Large intestine (tissue), 12 donors: ENCODE results near the gene PPP4R3C. TPM values are rescaled to one million over a fixed set of nuclear protein-coding genes. Genes with fewer than 3 reads are reported as not detected.
"Not testable (repeated sequence)": the region's sequence is repeated elsewhere in the genome, so short reads cannot be mapped to it uniquely, and the experiment has no call there.

Source experiments
- DNase-seq, 2 donors: peaks; one replicate each; pipeline versions ENCODE4 v3.0.0 to v3.0.0-alpha.2; 2013
- H3K27ac ChIP-seq: one replicate; pipeline ENCODE4 v1.5.1; 2013; ENCODE audit warnings: low read length
- H3K27me3 ChIP-seq: 2 replicates; pipeline ENCODE4 v1.6.1; 2013; ENCODE audit warnings: low read length; ENCODE audit not compliant: control insufficient read depth, insufficient read depth
- H3K36me3 ChIP-seq: 2 replicates; pipeline ENCODE4 v1.6.1; 2013; ENCODE audit warnings: low read length; ENCODE audit not compliant: control insufficient read depth, insufficient read depth
- H3K4me1 ChIP-seq: one replicate; pipeline ENCODE4 v1.6.1; 2013; ENCODE audit warnings: low read length; ENCODE audit not compliant: control insufficient read depth, insufficient read depth
- H3K4me3 ChIP-seq: one replicate; pipeline ENCODE4 v1.5.1; 2013; ENCODE audit warnings: low read length
- H3K9me3 ChIP-seq: one replicate; pipeline ENCODE4 v1.6.1; 2013; ENCODE audit warnings: mild to moderate bottlenecking, low read depth, low read length, moderate library complexity; ENCODE audit not compliant: control insufficient read depth
- WGBS: methylation state at CpG from one replicate; pipeline ENCODE4 v1.1.5; 2013; ENCODE audit warnings: low lambda C conversion rate; ENCODE audit not compliant: insufficient coverage; 5-methylcytosine and 5-hydroxymethylcytosine counted together
- long read RNA-seq, 11 donors: transcript quantifications; one replicate each; lab custom pipeline, GENCODE V29; 2026
- polyA plus RNA-seq: library from polyadenylated mRNA; unstranded; fragments of 120-200 nt; gene quantifications from one replicate; pipeline ENCODE4 v1.2.1, GENCODE V29; 2013

Gene PPP4R3C
- polyA plus RNA-seq, result not detected
- long read RNA-seq, donor 1, result 0 reads
- long read RNA-seq, donor 2, result 0 reads
- long read RNA-seq, donor 3, result 0 reads
- long read RNA-seq, donor 4, result 0 reads
- long read RNA-seq, donor 5, result 0 reads
- long read RNA-seq, donor 6, partial matches to known transcripts, result 0 of 1 reads
- long read RNA-seq, donor 6, other reads (novel, unspliced or antisense), result 0 of 1 reads
- long read RNA-seq, donor 7, result 0 reads
- long read RNA-seq, donor 8, result 0 reads
- long read RNA-seq, donor 9, result 0 reads
- long read RNA-seq, donor 10, result 0 reads
- long read RNA-seq, donor 11, result 0 reads

- DNase-seq, result no peak
- H3K27me3 ChIP-seq, result no peaks in the 10 kb centered on the region
- no peaks in the 10 kb centered on the region for H3K36me3 ChIP-seq
- no peak within 1 kb of the TSS for H3K4me3 ChIP-seq
- no peaks in the 10 kb centered on the region for H3K4me1 ChIP-seq
- WGBS, result no CpG with 5 or more reads among the region's 14 CpGs
- no peak within 1 kb of the TSS for H3K27ac ChIP-seq
- peaks cover 6% of the 10 kb centered on the region for H3K9me3 ChIP-seq
Measured at GRCh38 chrX:27463187-27463586, at the start of gene PPP4R3C. Gene PPP4R3C (minus strand): TSS chrX:27463341. CDS start chrX:27463296, 45 bp downstream.

- H3K9me3 ChIP-seq, result no peaks in the 10 kb centered on the region
- no peak overlapping the region for H3K27ac ChIP-seq
- DNase-seq, result no peak
- H3K4me1 ChIP-seq, result no peaks in the 10 kb centered on the region
- 90% methylated on average over 2 of the region's 4 CpGs for WGBS
- no peak overlapping the region for H3K4me3 ChIP-seq
- no peaks in the 10 kb centered on the region for H3K27me3 ChIP-seq
- no peaks in the 10 kb centered on the region for H3K36me3 ChIP-seq
Measured at GRCh38 chrX:27491397-27491796, 28.3 kb upstream of the PPP4R3C start.

GRCh38 chrX:27466051-27466450 lies 2.9 kb upstream of the PPP4R3C start:
- WGBS, result no CpG with 5 or more reads among the region's 1 CpG
- no peaks in the 10 kb centered on the region for H3K4me1 ChIP-seq
- no peak for DNase-seq
- H3K9me3 ChIP-seq, result no peaks in the 10 kb centered on the region
- no peaks in the 10 kb centered on the region for H3K27me3 ChIP-seq
- H3K27ac ChIP-seq, result no peak overlapping the region
- no peak overlapping the region for H3K4me3 ChIP-seq
- no peaks in the 10 kb centered on the region for H3K36me3 ChIP-seq

DNA sequence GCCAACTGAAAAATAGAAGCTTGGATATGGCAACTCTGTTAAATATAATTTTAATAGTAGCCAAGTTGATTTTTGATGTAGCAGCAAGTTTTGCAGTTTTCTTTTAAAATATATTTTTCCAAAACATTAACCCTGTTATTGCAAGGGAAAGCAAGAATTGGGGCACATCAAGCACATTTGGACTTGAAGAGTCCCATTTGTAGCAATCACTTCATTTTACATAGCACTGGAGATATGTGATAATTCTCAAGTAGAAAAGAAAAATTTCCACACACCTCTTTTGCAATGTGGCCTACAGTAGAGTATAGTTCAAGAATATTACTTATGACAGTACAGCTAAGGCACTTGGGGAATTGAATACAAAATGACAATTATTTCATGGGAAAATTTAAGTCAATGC lies 1.9 kb upstream of the PPP4R3C start:
- no peaks in the 10 kb centered on the region for H3K27me3 ChIP-seq
- H3K27ac ChIP-seq, result no peak overlapping the region
- DNase-seq, result no peak
- no peaks in the 10 kb centered on the region for H3K9me3 ChIP-seq
- no peak overlapping the region for H3K4me3 ChIP-seq
- H3K4me1 ChIP-seq, result no peaks in the 10 kb centered on the region
- H3K36me3 ChIP-seq, result no peaks in the 10 kb centered on the region

DNA sequence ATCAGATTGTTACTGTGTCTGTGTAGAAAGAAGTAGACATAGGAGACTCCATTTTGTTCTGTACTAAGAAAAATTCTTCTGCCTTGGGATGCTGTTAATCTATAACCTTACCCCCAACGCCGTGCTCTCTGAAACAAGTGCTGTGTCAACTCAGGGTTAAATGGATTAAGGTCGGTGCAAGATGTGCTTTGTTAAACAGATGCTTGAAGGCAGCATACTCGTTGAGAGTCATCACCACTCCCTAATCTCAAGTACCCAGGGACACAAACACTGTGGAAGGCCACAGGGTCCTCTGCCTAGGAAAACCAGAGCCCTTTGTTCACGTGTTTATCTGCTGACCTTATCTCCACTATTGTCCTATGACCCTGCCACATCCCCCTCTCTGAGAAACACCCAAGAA lies 4.0 kb downstream of the PPP4R3C start:
- not testable (repeated sequence) for H3K36me3 ChIP-seq, H3K27ac ChIP-seq, H3K27me3 ChIP-seq, DNase-seq, H3K4me3 ChIP-seq, H3K4me1 ChIP-seq
- no CpG with 5 or more reads among the region's 5 CpGs for WGBS
- H3K9me3 ChIP-seq, result peaks cover 13% of the 10 kb centered on the region

GRCh38 chrX:27458544-27458943 lies 4.6 kb downstream of the PPP4R3C start:
- peaks cover 13% of the 10 kb centered on the region for H3K9me3 ChIP-seq
- H3K4me1 ChIP-seq, H3K27me3 ChIP-seq, H3K4me3 ChIP-seq, DNase-seq, H3K36me3 ChIP-seq, H3K27ac ChIP-seq: not testable (repeated sequence)
- no CpG with 5 or more reads among the region's 30 CpGs for WGBS

DNA sequence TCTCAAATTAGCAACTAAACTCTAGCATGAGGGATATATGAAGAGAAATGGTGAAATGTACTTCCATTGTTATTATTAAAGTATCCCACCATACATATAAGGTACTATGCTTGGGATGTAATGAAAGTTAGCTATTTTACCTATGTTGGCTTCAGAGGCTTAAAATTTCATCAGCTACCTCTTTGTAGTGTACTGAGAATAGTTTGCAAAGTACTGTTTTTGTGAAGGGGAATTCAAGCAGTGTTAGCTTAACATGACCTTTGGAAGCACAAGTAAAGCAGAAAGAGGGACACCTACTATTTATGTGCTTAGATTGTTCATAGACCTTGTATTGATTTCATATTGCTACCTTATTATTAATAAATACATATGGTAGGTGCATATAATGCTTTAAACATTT lies 11.8 kb downstream of the PPP4R3C start:
- no peak for DNase-seq
- Histone ChIP-seq H3K27ac (no peak overlapping the region), H3K36me3 (no peaks in the 10 kb centered on the region), H3K4me1 (no peaks in the 10 kb centered on the region), H3K9me3 (no peaks in the 10 kb centered on the region), H3K4me3 (no peak overlapping the region), H3K27me3 (no peaks in the 10 kb centered on the region)

- Histone ChIP-seq H3K4me3 (no peak overlapping the region), H3K27me3 (no peaks in the 10 kb centered on the region), H3K9me3 (peaks cover 4% of the 10 kb centered on the region), H3K36me3 (no peaks in the 10 kb centered on the region), H3K27ac (no peak overlapping the region), H3K4me1 (peaks cover 2% of the 10 kb centered on the region)
- no peak for DNase-seq
- WGBS, result no CpG with 5 or more reads among the region's 1 CpG
Measured at GRCh38 chrX:27446423-27446822, 16.7 kb downstream of the PPP4R3C start.

GRCh38 chrX:27445438-27445837 lies 17.7 kb downstream of the PPP4R3C start:
- H3K9me3 ChIP-seq, result peaks cover 4% of the 10 kb centered on the region
- peak overlapping the region; percentile 38 for H3K27ac ChIP-seq
- no peak overlapping the region for H3K4me3 ChIP-seq
- DNase-seq, result peak; percentile 4 to 39
- no peaks in the 10 kb centered on the region for H3K27me3 ChIP-seq
- WGBS, result no CpG with 5 or more reads among the region's 2 CpGs
- H3K36me3 ChIP-seq, result no peaks in the 10 kb centered on the region
- peaks cover 2% of the 10 kb centered on the region for H3K4me1 ChIP-seq

DNA sequence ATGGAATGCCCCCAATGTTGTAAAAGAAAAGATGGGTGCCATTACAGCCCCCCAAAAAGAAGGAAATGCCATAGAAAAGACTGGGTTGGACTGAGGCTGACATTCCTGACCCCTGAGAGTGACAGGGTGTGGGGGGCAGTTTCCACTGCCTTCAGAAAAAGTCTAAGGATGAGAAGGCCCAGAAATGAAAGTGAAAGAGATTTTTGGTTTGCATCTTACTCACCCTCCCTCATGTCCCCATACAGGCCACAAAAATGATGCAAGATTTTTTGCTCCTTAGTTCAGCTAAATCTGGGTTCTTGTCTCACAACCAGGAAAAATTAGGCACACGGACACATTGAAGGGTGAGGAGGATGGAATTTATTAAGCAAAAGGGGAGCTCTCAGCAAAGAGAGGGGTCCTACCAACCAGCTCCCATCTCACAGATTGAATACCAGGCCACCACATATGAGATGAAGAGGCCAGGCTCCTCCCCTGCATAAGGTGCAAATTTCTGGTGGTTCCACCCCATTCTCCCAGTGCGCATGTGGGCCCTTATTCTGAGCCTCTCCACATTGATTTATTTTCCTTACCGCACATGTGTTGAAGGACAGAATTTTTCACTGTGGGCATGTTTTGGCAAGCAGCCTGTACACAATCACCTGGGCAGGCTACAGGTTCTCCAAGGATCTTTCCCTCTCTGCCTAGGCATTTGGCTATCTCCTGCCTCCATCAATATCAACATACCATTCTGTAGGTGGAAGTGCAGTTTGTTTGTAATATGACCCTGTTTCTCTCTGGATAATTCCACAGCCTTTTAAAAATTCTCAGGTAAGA lies 18.8 kb downstream of the PPP4R3C start:
- Histone ChIP-seq H3K36me3 (no peaks in the 10 kb centered on the region), H3K4me1 (peaks cover 2% of the 10 kb centered on the region), H3K4me3 (no peak overlapping the region), H3K9me3 (peaks cover 4% of the 10 kb centered on the region), H3K27me3 (no peaks in the 10 kb centered on the region), H3K27ac (no peak overlapping the region)
- WGBS, result no CpG with 5 or more reads among the region's 3 CpGs
- no peak for DNase-seq

DNA sequence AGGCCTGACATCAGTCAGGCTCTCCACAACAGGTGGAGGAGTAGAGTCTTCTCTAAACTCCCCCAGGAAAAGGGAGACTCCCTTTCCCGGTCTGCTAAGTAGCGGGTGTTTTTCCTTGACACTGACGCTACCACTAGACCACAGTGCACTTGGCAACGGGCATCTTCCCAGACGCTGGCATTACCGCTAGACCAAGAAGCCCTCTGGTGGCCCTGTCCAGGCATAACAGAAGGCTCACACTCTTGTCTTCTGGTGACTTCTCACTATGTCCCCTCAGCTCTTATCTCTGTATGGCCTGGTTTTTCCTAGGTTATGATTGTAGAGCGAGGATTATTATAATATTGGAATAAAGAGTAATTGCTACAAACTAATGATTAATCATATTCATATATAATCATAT lies 20.7 kb downstream of the PPP4R3C start:
- H3K9me3 ChIP-seq, H3K36me3 ChIP-seq, H3K27ac ChIP-seq, H3K27me3 ChIP-seq, H3K4me1 ChIP-seq, DNase-seq, H3K4me3 ChIP-seq: not testable (repeated sequence)
- WGBS, result no CpG with 5 or more reads among the region's 7 CpGs
